ENCODE data around the gene ERCC6L.

ERCC6L gene, protein sequence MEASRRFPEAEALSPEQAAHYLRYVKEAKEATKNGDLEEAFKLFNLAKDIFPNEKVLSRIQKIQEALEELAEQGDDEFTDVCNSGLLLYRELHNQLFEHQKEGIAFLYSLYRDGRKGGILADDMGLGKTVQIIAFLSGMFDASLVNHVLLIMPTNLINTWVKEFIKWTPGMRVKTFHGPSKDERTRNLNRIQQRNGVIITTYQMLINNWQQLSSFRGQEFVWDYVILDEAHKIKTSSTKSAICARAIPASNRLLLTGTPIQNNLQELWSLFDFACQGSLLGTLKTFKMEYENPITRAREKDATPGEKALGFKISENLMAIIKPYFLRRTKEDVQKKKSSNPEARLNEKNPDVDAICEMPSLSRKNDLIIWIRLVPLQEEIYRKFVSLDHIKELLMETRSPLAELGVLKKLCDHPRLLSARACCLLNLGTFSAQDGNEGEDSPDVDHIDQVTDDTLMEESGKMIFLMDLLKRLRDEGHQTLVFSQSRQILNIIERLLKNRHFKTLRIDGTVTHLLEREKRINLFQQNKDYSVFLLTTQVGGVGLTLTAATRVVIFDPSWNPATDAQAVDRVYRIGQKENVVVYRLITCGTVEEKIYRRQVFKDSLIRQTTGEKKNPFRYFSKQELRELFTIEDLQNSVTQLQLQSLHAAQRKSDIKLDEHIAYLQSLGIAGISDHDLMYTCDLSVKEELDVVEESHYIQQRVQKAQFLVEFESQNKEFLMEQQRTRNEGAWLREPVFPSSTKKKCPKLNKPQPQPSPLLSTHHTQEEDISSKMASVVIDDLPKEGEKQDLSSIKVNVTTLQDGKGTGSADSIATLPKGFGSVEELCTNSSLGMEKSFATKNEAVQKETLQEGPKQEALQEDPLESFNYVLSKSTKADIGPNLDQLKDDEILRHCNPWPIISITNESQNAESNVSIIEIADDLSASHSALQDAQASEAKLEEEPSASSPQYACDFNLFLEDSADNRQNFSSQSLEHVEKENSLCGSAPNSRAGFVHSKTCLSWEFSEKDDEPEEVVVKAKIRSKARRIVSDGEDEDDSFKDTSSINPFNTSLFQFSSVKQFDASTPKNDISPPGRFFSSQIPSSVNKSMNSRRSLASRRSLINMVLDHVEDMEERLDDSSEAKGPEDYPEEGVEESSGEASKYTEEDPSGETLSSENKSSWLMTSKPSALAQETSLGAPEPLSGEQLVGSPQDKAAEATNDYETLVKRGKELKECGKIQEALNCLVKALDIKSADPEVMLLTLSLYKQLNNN

DNA sequence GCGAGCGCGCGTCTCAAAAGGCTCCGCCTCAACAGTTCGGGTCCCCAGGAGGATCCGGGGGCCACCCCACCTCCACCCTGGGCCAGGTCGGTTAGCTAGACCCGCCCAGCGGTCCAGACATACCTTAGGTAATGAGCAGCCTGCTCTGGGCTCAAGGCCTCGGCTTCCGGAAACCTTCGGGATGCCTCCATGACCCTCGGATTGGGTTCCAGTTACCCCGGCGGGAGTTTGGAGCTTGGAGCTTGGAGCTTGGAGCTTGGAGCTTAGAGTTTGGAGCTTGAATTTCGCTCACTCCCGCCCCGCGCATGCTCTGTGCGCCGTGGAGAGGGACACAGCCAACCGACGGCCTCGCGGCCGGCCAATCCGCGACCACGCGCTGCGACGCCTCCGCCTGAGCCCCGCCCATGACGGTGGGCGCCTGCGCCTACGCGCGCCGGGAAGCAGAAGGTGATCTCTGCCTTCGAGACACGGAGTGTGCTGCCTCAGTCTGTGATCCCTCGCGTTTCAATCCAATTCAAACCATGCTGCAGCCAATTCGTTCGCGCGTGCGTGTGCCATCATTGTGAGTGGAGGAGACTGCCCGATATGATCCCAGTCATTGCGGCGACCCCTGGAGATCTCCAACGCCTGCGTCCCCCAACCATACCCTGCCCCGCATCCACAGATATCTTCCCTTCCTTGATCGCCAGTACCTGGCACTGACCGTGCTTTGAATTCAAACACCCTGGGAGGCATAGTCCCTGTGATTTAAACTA, at the start of gene ERCC6L:
ERCC6L (minus strand) TSS at position 307 of the 755 bp plus-strand sequence; CDS start at position 191, 116 bp downstream.
- peak; percentile 83 for FAIRE-seq

DNA sequence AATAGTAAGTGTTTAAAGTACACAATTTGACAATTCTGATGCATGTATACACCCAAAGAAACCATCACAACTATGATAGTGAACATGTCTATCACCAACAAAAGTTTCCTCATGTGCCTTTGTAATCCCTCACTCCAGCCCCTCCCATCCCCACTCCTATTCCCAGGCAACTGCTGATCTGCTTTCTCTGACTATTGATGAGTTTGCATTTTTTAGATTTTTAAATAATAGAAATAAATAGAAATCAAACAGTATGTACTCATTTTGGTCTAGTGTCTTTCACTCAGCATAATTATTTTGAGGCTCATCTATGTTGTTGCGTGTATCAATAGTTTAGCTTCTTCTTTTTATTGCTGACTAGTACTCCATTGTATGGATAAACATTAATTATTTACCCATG, 43.5 kb upstream of the ERCC6L start:
- no peak for FAIRE-seq

DNA sequence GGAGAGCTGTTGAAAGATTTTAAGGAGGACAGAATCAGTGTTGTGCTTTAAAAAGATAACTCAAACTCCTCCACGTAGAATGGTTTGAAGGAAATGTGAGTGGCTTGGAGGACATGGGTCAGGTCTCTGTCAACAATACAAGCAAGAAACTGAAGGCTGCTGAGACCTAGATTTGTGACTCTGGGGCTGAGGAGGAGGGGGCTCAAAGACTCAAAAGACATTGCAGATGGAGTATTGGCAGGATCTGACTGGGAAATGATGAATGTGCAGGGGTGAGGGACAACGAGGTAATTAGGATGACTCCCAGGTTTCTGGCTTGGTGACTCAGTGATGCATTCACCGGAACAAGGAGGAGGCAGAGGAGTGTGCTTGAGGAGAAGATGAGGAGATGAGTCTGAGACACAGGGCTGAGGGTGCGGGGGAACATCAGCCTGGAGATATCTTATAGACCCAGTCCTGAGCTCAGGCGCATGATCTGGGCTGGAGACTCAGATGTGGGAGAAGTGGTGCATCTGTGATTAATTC, 41.6 kb upstream of the ERCC6L start:
- no peak for FAIRE-seq

DNA sequence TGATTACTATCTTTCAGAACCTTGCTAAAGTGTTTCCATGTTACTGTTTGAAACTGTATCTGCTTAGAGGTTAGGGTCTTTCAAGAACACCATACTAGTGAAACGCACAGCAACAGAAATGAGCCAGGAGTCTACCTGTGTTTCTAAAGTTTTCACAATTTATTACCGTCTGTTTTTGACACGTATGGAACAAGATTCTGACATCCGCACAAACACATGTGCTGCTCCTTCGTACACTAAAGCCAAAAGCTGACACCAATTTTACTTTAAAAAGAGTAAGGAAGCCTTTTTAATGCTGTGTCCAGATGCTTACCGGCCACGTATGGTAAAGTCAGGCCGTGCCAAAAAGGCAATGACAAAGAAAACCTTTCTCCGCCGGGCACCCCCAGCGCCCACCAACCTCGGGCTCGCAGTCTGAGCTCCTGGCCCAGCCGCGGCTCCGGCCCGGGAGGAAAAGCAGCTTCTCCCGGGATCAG, 37.7 kb upstream of the ERCC6L start:
- no peak for FAIRE-seq

DNA sequence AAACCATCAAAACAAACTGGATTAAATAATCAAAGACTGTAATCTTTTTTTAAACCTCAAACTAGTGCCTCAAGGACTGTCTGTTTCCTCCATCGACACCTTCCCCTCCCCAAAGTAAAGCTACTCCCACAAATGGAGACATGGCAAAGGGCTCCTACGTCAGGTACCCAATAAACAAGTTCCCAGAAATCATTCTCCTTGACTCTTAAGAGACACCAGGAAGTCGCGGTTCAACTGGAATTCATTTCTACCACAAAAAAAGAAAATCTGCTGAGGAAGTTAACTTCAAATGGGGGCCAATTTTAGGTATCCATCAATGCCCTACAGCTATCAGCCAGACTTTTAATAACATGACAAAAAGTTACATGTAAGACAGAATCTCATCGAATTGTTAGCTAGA, 35.7 kb upstream of the ERCC6L start:
- no peak for FAIRE-seq

DNA sequence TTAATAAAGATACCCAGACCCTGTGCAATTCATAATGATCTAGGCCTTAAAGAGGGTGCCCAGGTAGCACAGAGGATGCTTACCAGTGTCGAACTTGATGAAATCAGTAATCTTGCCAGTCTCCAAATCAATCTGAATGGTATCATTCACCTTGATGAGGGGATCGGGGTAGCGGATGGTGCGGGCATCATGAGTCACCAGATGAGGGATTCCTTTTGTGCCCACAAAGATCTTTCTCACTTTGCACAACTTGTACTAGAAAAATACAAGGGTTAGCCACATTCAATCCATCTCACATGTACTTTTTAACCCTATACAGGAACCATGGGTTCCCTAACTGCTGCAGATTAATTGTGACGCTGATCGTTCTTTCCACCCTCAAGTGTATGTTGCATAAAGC, 34.9 kb upstream of the ERCC6L start:
- no peak for FAIRE-seq

DNA sequence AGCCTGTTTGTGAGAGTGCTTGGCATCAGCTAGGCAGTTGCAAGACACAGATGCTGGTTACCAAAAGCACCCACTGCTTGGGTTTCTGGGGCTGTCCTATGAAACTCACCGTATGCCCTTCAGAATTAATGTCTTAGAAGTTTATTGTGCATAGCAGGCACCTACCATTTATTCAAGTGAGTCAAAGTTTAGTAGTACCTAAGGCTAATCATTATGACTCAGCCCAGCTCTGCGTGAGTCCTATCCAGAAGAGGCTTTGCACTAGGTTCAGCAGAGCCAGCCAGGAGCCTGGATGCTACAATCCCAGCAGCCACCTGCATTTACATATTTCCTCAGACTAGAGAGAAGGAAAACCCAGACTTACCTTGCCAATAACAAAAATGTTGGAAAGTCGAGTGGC, 34.0 kb upstream of the ERCC6L start:
- no peak for FAIRE-seq

DNA sequence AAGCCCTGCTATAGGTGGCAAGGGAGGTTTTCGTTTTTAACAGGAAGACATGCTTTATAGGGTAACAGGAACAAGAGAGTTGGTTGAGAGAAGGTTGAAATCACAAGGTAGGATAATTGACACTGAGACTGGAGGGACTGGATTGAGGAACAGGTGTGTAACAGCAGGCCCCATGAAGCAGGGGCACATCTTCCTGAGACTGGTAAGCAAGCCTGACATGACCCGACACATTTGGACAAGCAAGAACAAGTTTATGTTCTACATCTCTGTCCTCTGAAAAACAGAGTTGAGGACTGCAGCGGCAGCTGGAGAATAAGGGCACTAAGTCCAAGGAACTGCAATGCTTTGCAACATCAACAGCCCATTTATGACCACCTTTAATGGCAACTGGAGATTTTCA, 33.0 kb upstream of the ERCC6L start:
- no peak for FAIRE-seq

DNA sequence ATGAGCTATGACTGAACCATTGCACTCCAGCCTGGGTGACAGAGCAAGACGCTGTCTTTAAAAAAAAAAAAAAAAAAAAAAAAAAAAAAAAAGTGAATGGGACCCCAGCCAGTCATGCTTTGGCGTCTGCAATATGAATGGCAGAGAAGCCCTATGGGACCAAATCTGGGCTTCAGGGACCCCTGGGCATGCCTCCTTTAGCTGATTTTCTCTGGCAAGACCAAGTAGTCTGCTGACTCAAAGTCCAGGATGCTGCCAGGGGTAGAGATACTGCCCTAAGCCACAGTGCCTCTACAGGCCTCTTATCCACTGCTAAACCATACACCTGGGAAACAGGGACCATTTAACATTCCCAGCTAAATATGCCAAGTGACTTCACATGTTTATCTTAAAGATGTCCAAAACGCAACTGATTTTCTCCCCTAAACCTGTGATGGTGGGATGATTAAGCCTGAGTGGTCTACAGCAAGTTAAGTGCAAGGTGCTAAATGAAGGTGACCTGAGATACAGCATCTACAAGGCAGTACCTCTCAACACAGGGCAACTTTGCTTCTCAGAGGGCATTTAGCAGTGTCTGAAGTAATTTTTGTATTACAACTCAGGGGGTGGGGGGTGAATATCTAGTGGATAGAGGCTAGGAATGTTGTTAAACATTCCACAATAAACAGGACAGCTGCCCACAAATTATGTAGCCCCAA, 32.4 kb upstream of the ERCC6L start:
- FAIRE-seq, result no peak

DNA sequence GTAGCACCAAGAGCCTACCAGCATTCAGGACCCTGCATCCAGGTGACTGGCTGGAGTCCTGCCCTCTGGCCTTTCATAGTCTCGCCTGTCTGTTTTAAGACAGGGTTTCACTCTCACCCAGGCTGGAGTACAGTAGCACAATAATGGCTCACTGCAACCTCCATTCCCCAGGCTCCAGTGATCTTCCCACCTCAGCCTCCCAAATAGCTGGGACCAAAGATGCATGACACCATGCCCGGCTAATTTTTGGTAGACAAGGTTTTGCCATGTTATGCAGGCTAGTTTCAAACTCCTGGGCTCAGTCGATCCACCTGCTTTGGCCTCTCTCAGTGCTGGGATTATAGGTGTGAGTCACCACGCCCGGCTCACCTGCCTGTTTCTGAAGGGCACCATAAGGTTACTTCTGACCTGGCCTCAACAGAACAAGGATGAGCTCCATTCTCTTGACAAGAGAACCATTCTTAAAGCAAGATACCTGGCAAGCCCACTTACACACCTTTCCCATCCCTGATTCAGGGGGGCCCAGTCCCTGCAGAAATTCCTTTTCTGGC, 31.6 kb upstream of the ERCC6L start:
- no peak for FAIRE-seq

DNA sequence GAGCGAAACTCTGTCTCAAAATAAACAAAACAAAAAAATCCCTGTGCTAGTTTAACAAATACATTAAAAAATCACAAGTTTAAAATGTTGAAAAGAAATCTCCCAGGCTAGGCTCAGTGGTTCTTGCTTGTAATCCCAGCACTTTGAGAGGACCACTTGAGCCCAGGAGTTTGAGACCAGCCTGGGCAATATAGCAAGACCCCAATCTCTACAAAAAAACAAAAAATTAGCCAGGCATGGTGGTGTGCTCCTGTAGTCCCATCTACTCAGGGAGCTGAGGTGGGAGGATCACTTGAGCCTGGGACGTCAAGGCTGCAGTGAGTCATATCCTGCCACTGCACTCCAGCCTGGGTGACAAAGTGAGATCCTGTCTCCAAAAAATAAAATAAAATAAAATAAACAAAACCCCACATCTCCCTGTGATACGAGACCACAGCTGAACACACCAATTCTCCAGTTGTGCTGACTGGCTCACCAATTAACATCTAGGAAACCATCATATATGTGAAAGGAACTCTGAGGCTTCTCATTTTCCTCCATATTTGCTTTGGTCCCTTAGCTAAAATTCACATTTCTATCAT, 30.9 kb upstream of the ERCC6L start:
- FAIRE-seq, result peak; percentile 78

DNA sequence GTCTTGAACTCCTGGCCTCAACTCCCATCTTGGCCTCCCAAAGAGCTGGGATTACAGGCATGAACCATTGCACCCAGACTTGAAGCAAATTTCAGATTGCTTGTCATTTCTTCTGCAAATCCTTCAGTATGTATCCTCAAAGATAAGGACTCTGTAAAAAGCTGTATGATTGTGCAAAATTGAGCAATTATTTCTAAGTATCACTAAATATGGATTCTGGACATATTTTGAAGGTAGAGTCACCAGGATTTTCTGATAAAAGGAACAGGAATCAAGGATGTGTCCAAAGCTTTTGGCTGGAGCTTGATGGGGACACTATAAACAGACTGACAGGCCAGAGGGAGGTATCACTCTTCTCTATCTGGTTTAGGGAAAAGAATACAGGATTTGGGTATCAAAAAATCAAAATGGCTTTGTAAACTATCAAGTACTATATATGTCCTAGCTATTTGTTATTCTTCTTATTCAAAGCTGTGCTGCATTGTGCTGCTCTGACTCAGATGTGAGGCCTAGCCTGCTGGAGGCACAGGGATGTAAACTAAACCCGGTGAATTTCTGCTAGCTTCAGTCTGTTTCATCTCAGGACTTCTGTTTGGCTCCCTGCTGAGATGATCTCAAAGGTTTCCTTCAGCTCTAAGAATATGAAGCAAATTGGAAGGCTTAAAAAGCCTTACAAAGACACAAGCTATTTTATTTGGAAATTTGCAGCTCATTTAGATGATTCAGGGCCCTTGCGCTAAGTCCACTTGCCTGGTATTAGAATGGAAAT, 30.0 kb upstream of the ERCC6L start:
- peak; percentile 95 for FAIRE-seq

DNA sequence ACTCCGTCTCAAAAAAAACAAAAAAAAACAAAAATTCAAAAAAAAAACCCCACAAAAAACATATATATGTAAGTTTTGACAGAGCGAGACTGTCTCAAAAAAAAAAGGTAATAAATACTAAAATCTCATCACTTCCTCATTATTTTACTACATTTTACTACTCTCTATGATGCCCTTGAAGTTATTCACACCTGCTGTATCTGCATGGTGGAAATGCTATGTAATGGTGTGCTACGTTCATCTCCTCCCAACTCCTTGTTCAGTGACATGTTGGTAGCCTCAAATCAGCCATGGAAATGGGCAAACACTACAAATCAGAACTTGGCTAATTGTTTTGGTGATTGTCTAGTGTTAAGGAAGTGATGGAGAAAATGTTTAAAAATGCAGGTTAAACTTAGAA, 26.4 kb upstream of the ERCC6L start:
- FAIRE-seq, result peak; percentile 76

DNA sequence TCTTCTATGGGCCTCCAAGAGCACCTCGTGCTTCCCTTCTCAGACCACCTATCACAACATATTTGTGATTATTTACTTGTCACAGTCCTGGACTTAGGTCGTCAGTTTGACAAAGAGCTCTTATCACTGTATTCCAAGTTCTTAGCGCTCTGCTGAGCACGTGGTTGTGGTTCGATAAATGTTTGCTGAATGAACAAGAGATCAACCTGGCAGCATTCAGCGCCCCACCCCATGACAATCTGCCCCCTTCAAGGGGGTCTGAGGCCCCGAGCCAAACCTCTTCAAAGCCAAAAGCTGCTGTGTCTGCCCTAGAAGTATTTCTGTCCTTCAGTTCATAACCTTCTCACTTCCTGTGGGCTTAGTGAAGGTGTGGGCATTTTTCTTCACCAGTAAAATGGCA, 23.2 kb upstream of the ERCC6L start:
- no peak for FAIRE-seq

DNA sequence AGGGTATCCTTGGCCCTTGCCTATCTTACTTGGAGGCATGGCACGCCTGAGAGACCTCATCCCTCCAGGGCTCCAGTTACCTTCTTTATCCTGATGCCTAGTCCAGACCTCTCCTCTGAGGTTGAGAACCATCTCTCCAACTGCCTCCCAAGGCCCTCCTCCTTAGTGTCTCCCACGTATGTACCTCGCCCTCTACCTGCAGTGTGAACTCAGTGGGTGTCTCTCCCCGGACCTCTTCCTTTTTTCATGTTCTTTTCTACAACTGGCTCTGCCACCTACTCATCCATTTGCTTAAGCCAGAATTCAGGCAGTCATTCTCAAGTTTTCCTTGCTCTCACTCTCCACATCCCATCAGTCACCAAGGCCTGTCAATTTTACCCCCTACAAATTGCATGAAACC, 21.6 kb upstream of the ERCC6L start:
- FAIRE-seq, result no peak

DNA sequence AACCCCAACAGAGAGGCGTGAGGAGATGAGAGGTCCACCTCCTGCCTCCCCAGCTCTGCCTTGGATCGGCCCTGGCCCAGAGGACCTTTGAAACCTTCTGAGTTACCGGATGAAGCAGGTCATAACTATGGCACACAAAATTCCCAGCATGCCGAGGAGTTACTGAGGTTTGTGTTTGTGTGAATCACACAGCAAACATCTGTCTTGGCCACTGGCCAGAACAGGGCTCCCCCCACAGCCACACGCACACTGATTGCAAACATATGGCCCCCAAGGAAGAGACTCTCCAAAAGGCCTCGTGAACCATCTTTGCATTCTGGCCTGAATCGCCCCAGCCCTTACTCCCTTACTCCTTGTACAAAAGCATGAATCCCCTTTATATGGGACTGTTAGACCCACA, 19.3 kb upstream of the ERCC6L start:
- FAIRE-seq, result no peak

DNA sequence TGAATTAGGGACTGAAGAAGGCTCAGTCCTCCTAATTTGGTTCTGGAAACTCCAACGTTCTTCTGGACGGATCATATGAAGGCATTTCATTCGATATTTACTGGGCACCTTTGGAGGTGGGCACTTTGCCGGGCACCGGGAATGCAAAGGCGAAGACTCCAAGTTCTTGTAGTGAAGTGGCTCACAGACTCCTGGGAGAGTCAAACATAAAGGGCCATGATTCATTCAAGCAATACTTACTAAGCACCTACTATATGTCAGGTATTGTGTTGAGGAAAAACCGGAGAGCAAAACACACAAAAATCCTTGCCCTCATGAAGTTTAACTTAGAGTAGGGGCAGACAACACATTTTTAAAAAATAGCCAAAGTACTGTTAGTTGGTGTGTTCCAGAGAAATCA, 17.0 kb upstream of the ERCC6L start:
- no peak for FAIRE-seq

DNA sequence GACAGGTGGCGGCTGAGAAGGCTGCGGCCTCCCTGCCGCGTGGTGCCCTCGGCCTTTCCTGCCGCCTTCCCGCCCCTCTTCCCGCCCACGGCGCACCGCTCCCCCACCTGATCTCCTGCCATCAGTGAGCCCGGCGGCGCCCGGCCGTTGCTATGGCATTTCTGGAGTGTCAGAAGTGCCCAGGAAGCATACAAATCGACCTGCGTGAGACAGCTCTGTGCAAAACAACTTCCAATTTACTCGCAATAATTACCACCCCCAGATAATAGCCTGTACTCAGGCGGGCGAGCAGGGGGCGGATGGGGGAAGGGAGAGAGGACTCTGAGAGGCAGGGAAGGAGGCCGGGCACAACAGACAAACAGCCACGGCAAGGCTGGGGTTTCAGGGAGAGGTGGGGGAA, 16.6 kb upstream of the ERCC6L start:
- no peak for FAIRE-seq

DNA sequence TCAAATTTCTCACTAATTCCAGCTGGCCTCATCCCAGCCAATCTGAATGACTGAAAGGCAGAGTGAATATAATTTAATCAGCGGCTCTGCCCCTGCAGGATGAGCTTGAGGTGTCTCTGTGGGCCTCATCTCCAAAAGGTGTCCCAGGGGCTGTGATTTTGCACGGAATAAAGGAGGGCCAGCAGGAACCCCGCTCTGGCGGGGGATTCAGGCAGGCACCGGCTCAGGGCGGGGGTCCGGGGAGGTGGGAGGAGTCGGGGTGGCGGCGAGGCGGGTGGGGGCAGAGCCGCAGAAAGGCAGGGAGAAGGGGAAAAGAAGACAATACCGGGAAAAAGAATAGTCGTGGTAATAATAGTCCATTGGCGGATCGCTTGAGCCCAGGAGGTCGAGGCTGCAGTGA, 16.0 kb upstream of the ERCC6L start:
- no peak for FAIRE-seq

DNA sequence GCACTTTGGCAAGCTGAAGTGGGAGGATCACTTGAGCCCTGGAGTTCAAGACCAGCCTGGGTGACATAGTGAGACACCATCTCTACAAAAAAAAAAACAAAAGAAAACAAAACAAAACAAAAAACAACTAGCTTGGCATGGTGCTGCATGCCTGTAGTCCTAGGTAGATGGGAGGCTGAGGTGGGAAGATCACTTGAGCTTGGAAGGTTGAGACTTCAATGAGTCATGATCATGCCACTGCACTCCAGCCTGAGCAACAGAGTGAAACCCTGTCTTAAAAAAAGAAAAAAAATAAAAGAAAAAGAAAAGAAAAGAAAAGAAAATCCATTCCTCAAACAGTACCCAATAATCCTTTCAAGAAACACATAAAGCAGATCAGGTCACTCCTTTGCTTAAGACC, 14.9 kb upstream of the ERCC6L start:
- FAIRE-seq, result no peak
